ENCODE data around the gene ASXL2. TPM values are rescaled to one million over a fixed set of nuclear protein-coding genes. Genes with fewer than 3 reads are reported as not detected.

The ASXL2 gene
- polyA plus RNA-seq, 3 donors: 3.6 to 13.4 (median 7.1) TPM

DNA sequence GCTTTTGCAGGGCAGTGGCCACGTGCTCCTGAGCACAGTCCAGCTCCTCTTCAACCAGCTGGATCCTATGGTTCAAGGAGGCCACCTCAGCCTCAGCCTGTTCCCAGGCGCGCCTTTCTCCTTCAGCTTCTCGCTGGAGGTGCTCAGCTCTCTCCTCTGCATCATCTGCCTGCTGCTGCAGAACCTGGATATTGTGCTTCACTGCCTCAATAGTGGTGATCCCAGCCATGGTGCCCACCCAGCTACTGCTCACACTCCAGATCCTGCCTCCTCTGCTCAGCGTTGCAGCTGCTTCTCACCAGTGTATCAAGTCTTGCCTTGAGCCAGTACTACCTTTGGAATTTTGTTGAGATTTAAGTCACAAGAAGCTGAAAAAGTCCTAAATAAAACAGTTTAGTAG is 67.9 kb downstream of the ASXL2 start:
- WGBS (ENCODE audit: insufficient coverage): 100% methylated on average over 4 of the region's 5 CpGs
- Mint-ChIP-seq H3K4me3 (no peak overlapping the region), H3K27ac (no peak overlapping the region), H3K4me1 (peaks cover 13% of the 10 kb centered on the region), H3K36me3 (peaks cover 21 to 37% of the 10 kb centered on the region in 2 donors), H3K27me3 (ENCODE audit: low read depth in 3 of 3) (no peaks in the 10 kb centered on the region), H3K9me3 (no peaks in the 10 kb centered on the region)
- Histone ChIP-seq H3K27me3 (ENCODE audit: control insufficient read depth in 2 of 2, insufficient read depth in 2 of 2, low read length in 2 of 2) (no peaks in the 10 kb centered on the region), H3K27ac (ENCODE audit: low read depth in 1 of 2, low read length in 2 of 2) (no peak overlapping the region), H3K4me2 (replicated peaks; ENCODE audit: extremely low read depth, low read length, poor library complexity, severe bottlenecking) (no peak overlapping the region), H3K9ac (ENCODE audit: insufficient read depth, low read length, poor library complexity, severe bottlenecking) (no peak overlapping the region), H3K4me1 (ENCODE audit: control insufficient read depth in 1 of 2, insufficient read depth in 2 of 2, low read length in 2 of 2) (no peaks in the 10 kb centered on the region), H3K79me2 (ENCODE audit: insufficient read depth, low read length) (peaks cover 55% of the 10 kb centered on the region), H2AFZ (ENCODE audit: insufficient read depth, low read depth, low read length, poor library complexity, severe bottlenecking) (no peak overlapping the region), H3K9me3 (replicated peaks in 1 of 2; ENCODE audit: control insufficient read depth in 1 of 2, insufficient read depth in 1 of 2, low read length in 2 of 2) (no peaks in the 10 kb centered on the region), H4K20me1 (ENCODE audit: insufficient read depth, low read length) (peaks cover 84% of the 10 kb centered on the region), H3K36me3 (replicated peaks in 1 of 2; ENCODE audit: control insufficient read depth in 1 of 2, insufficient read depth in 2 of 2, low read length in 2 of 2) (peaks cover 5 to 48% of the 10 kb centered on the region in 2 donors), H3K4me3 (replicated peaks in 1 of 3; ENCODE audit: low read depth in 2 of 3, low read length in 3 of 3) (no peak overlapping the region)
- intact Hi-C loops (cut with micrococcal nuclease): no loop called here
- TF ChIP-seq, protein P1, sequence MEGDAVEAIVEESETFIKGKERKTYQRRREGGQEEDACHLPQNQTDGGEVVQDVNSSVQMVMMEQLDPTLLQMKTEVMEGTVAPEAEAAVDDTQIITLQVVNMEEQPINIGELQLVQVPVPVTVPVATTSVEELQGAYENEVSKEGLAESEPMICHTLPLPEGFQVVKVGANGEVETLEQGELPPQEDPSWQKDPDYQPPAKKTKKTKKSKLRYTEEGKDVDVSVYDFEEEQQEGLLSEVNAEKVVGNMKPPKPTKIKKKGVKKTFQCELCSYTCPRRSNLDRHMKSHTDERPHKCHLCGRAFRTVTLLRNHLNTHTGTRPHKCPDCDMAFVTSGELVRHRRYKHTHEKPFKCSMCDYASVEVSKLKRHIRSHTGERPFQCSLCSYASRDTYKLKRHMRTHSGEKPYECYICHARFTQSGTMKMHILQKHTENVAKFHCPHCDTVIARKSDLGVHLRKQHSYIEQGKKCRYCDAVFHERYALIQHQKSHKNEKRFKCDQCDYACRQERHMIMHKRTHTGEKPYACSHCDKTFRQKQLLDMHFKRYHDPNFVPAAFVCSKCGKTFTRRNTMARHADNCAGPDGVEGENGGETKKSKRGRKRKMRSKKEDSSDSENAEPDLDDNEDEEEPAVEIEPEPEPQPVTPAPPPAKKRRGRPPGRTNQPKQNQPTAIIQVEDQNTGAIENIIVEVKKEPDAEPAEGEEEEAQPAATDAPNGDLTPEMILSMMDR (IDR thresholded peaks at IDR 0.05): no peak
- no peak for DNase-seq

DNA sequence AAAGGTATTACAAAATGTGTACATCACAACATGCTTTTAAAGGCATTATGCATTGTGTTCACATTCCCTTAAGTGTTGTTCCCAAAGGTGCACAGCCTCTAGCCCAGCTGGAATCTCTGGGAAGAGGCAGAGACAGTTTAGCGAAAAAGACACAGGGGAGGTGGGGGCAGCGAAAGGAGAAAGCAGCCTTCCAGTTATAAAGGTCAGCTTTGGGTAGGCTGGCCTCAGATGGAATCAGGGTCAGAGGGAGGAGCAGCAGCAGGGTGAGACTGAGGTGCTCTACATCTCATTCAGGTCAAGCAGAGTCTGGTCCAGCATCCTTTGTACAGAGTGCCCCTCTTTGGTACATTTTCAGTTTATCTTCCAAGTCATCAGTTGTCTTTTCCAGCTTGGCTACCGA is 68.6 kb downstream of the ASXL2 start:
- no peak overlapping the region for H3K27ac Mint-ChIP-seq
- H2AFZ ChIP-seq (ENCODE audit: insufficient read depth, low read depth, low read length, poor library complexity, severe bottlenecking): no peak overlapping the region
- peaks cover 48% of the 10 kb centered on the region for H3K79me2 ChIP-seq (ENCODE audit: insufficient read depth, low read length)

More for the DNA sequence above, 68.6 kb downstream of the ASXL2 start:
- Mint-ChIP-seq H3K36me3 (peaks cover 22 to 38% of the 10 kb centered on the region in 2 donors), H3K27me3 (ENCODE audit: low read depth in 3 of 3) (no peaks in the 10 kb centered on the region), H3K9me3 (no peaks in the 10 kb centered on the region), H3K4me1 (peaks cover 11% of the 10 kb centered on the region), H3K4me3 (no peak overlapping the region)
- Histone ChIP-seq H4K20me1 (ENCODE audit: insufficient read depth, low read length) (peaks cover 78% of the 10 kb centered on the region), H3K4me3 (replicated peaks in 1 of 3; ENCODE audit: low read depth in 2 of 3, low read length in 3 of 3) (no peak overlapping the region), H3K27ac (ENCODE audit: low read depth in 1 of 2, low read length in 2 of 2) (peak overlapping the region in 1 of 2 donors; percentile 6), H3K27me3 (ENCODE audit: control insufficient read depth in 2 of 2, insufficient read depth in 2 of 2, low read length in 2 of 2) (no peaks in the 10 kb centered on the region), H3K9ac (ENCODE audit: insufficient read depth, low read length, poor library complexity, severe bottlenecking) (no peak overlapping the region), H3K4me2 (replicated peaks; ENCODE audit: extremely low read depth, low read length, poor library complexity, severe bottlenecking) (no peak overlapping the region), H3K4me1 (ENCODE audit: control insufficient read depth in 1 of 2, insufficient read depth in 2 of 2, low read length in 2 of 2) (no peaks in the 10 kb centered on the region), H3K9me3 (replicated peaks in 1 of 2; ENCODE audit: control insufficient read depth in 1 of 2, insufficient read depth in 1 of 2, low read length in 2 of 2) (no peaks in the 10 kb centered on the region), H3K36me3 (replicated peaks in 1 of 2; ENCODE audit: control insufficient read depth in 1 of 2, insufficient read depth in 2 of 2, low read length in 2 of 2) (peaks cover 12 to 50% of the 10 kb centered on the region in 2 donors)
- intact Hi-C loops (cut with micrococcal nuclease): no loop called here
- TF ChIP-seq, protein P1 (IDR thresholded peaks at IDR 0.05): no peak
- DNase-seq: no peak
- WGBS (ENCODE audit: insufficient coverage): 100% methylated on average over 1 of the region's 3 CpGs
